Calu3 (cell line): ENCODE measurements around the gene GPRASP2. TPM values are rescaled to one million over a fixed set of nuclear protein-coding genes. Genes with fewer than 3 reads are reported as not detected.
"Not testable (repeated sequence)": the region's sequence is repeated elsewhere in the genome, so short reads cannot be mapped to it uniquely, and the experiment has no call there.

Experiments used
- Bru-seq: library from RNA; stranded (reverse); fragments of 400-500 nt; gene quantifications from one replicate; lab custom pipeline; 2021; lab: Mats Ljungman, UMichigan
- BruChase-seq, 2 experiments: library from RNA; stranded (reverse); fragments of 400-500 nt; gene quantifications; one replicate each; lab custom pipeline; 2021; lab: Mats Ljungman, UMichigan
- BruUV-seq: library from RNA; stranded (reverse); fragments of 400-500 nt; replicated peaks from 2 replicates; lab custom pipeline; 2021; lab: Mats Ljungman, UMichigan
- CTCF ChIA-PET: fragments of 300-600 bp; sonication (Branson Sonifier 250); formaldehyde crosslinking; loops from one replicate; lab custom pipeline; 2022; ENCODE audit warnings: antibody characterized with exemption; lab: Charles Lee
- DNase-seq: peaks from one replicate; pipeline ENCODE4 v3.0.0; 2022
- H3K27ac Mint-ChIP-seq: one replicate; pipeline ENCODE4 v1.8.0; 2022; ENCODE audit warnings: mixed read lengths; ENCODE audit not compliant: unreplicated experiment
- H3K27me3 Mint-ChIP-seq: one replicate; pipeline ENCODE4 v1.8.0; 2022; ENCODE audit warnings: mixed read lengths; ENCODE audit not compliant: unreplicated experiment
- H3K36me3 Mint-ChIP-seq: one replicate; pipeline ENCODE4 v1.8.0; 2022; ENCODE audit warnings: mild to moderate bottlenecking, moderate library complexity, mixed read lengths; ENCODE audit not compliant: insufficient read depth, unreplicated experiment
- H3K4me1 Mint-ChIP-seq: one replicate; pipeline ENCODE4 v1.8.0; 2022; ENCODE audit warnings: mild to moderate bottlenecking, low read depth, mixed read lengths; ENCODE audit not compliant: unreplicated experiment
- H3K4me3 Mint-ChIP-seq: one replicate; pipeline ENCODE4 v1.8.0; 2022; ENCODE audit warnings: mild to moderate bottlenecking, low read depth, moderate library complexity, mixed read lengths; ENCODE audit not compliant: unreplicated experiment
- H3K9me3 Mint-ChIP-seq: one replicate; pipeline ENCODE4 v1.8.0; 2022; ENCODE audit warnings: low read depth, mixed read lengths; ENCODE audit not compliant: unreplicated experiment
- CTCF ChIP-seq: fragments of 200-600 bp; IDR thresholded peaks from one replicate; pipeline ENCODE4 v1.8.0; 2022; ENCODE audit warnings: antibody characterized with exemption; ENCODE audit not compliant: unreplicated experiment
- intact Hi-C: fragments of 100-400 bp; cut with micrococcal nuclease; formaldehyde crosslinking; loops from one replicate; pipeline ENCODE4 v1.10.0; 2022; ENCODE audit not compliant: unreplicated experiment
- long read RNA-seq: library from polyadenylated mRNA; stranded (forward); transcript quantifications from one replicate; pipeline ENCODE4 v2.0.0, GENCODE V29; 2022
- total RNA-seq: library from RNA; stranded (reverse); gene quantifications from 2 replicates; pipeline ENCODE4 v1.2.3, GENCODE V29; 2022

Gene GPRASP2
- 7.1 and 9.0 TPM in 2 replicates for total RNA-seq
- percentile 47 among the genes with signal in this experiment for Bru-seq, nascent RNA
- BruChase-seq, experiment 1, labeled RNA remaining after a 6-hour chase: percentile 68 among the genes with signal in this experiment
- percentile 71 among the genes with signal in this experiment for BruChase-seq, experiment 2, labeled RNA remaining after a 2-hour chase
- long read RNA-seq, partial matches to known transcripts: 1 of 5 reads
- long read RNA-seq, other reads (novel, unspliced or antisense): 2 of 5 reads

- peaks cover 21% of the 10 kb centered on the region for H3K36me3 Mint-ChIP-seq
- intact Hi-C loops: no loop called here
- H3K27ac Mint-ChIP-seq: peak within 1 kb of the TSS; percentile 76
- BruUV-seq: no TSS peak
- H3K4me3 Mint-ChIP-seq: peak within 1 kb of the TSS; percentile 83
- TF ChIP-seq CTCF: no peak
- H3K9me3 Mint-ChIP-seq: peaks cover 2% of the 10 kb centered on the region
- no peaks in the 10 kb centered on the region for H3K4me1 Mint-ChIP-seq
- DNase-seq: peak; percentile 49
- no peaks in the 10 kb centered on the region for H3K27me3 Mint-ChIP-seq
- CTCF ChIA-PET: no interaction called here
Measured at GRCh38 chrX:102712216-102712966, at the start of gene GPRASP2. Gene GPRASP2 (plus strand): TSS chrX:102712448. CDS start chrX:102714870, 2,422 bp downstream.

GRCh38 chrX:102663820-102664219 is 48.4 kb upstream of the GPRASP2 start:
- DNase-seq, CTCF ChIA-PET, H3K27me3 Mint-ChIP-seq, intact Hi-C loops, H3K4me3 Mint-ChIP-seq, BruUV-seq, H3K27ac Mint-ChIP-seq, H3K9me3 Mint-ChIP-seq, H3K36me3 Mint-ChIP-seq, H3K4me1 Mint-ChIP-seq: not testable (repeated sequence)

- intact Hi-C loops, H3K36me3 Mint-ChIP-seq, H3K27me3 Mint-ChIP-seq, DNase-seq, H3K9me3 Mint-ChIP-seq, BruUV-seq, H3K27ac Mint-ChIP-seq, H3K4me1 Mint-ChIP-seq, CTCF ChIA-PET, H3K4me3 Mint-ChIP-seq: not testable (repeated sequence)
Measured at GRCh38 chrX:102667034-102667433, 45.2 kb upstream of the GPRASP2 start.

GRCh38 chrX:102669526-102669925 is 42.7 kb upstream of the GPRASP2 start:
- Mint-ChIP-seq H3K36me3 (no peaks in the 10 kb centered on the region), H3K27ac (no peak overlapping the region), H3K4me3 (no peak overlapping the region), H3K4me1 (no peaks in the 10 kb centered on the region), H3K9me3 (no peaks in the 10 kb centered on the region), H3K27me3 (no peaks in the 10 kb centered on the region)
- intact Hi-C loops: no loop called here
- CTCF ChIA-PET: no interaction called here
- no peak for TF ChIP-seq CTCF
- DNase-seq: no peak
- no TSS peak for BruUV-seq

GRCh38 chrX:102672856-102673255 is 39.4 kb upstream of the GPRASP2 start:
- DNase-seq: no peak
- H3K9me3 Mint-ChIP-seq: no peaks in the 10 kb centered on the region
- H3K27ac Mint-ChIP-seq: no peak overlapping the region

GRCh38 chrX:102677479-102677878 is 34.8 kb upstream of the GPRASP2 start:
- H3K36me3 Mint-ChIP-seq, intact Hi-C loops, BruUV-seq, H3K9me3 Mint-ChIP-seq, DNase-seq, H3K4me1 Mint-ChIP-seq, H3K4me3 Mint-ChIP-seq, H3K27ac Mint-ChIP-seq, H3K27me3 Mint-ChIP-seq, CTCF ChIA-PET: not testable (repeated sequence)

More at GRCh38 chrX:102672856-102673255, 39.4 kb upstream of the GPRASP2 start:
- no peak for TF ChIP-seq CTCF
- no peaks in the 10 kb centered on the region for H3K4me1 Mint-ChIP-seq
- no peaks in the 10 kb centered on the region for H3K36me3 Mint-ChIP-seq
- no peak overlapping the region for H3K4me3 Mint-ChIP-seq
- CTCF ChIA-PET: no interaction called here
- BruUV-seq: no TSS peak
- no peaks in the 10 kb centered on the region for H3K27me3 Mint-ChIP-seq
- intact Hi-C loops: no loop called here
